HG03139 (cell line): ENCODE measurements around the gene NCBP1.
"Not testable (repeated sequence)": the region's sequence is repeated elsewhere in the genome, so short reads cannot be mapped to it uniquely, and the experiment has no call there.

ENCODE experiments used
- ATAC-seq: cut with Tn5 transposase; IDR thresholded peaks from one replicate; pipeline ENCODE4 v1.9.1; 2021; ENCODE audit not compliant: unreplicated experiment

Gene NCBP1

DNA sequence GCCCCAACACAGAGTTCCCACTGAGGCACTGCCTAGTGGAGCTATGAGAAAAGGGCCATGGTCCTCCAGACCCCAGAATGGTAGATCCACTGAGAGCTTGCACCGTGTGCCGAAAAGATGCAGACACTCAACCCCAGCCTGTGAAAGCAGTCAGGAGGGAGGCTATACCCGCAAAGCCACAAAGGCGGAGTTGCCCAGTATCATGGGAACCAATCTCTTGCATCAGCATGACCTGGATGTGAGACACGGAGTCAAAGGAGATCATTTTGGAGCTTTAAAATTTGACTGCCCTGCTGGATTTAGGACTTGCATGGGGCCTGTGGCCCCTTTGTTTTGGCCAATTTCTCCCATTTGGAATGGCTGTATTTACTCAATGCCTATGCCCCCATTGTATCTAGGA is 11.1 kb upstream of the NCBP1 start:
- ATAC-seq, result not testable (repeated sequence)

DNA sequence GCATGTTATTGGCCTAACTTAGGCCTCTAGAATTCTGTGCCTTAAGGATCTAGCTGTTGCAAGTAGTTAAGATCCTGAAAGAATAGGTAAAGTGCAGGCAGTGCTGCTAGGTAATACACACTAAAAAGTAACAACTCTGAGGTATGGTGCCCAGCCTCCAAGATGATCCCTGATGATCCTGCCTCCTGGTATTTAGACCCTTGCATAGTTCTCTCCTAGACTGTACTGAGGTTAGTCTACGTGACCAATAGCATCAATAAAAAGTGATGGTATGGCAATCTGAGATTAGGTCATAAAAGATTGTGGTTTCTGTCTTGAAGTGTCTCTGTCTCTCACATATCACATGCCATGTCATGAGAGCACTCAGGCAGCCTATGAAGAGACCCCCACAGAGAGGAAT is 9.7 kb upstream of the NCBP1 start:
- ATAC-seq, result no peak

DNA sequence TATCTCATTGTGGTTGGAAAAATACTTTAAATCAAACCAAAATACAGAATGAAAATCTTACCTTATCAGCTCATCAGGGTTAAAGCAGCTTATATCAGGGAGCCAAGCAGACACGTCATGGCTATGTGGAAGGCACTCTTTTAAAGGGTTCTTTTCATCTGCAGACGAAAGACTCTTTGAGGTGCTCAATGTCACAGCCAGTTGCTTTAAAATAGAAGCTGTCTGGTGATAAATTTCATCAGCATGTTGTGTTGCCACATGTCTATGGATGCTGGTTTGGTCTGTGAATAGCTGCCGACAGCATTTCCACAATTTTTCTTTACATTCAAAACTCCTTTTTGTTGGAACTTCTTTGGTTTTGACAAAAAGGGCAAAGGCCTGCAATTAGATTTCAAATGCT is 8.0 kb upstream of the NCBP1 start:
- ATAC-seq, result no peak

DNA sequence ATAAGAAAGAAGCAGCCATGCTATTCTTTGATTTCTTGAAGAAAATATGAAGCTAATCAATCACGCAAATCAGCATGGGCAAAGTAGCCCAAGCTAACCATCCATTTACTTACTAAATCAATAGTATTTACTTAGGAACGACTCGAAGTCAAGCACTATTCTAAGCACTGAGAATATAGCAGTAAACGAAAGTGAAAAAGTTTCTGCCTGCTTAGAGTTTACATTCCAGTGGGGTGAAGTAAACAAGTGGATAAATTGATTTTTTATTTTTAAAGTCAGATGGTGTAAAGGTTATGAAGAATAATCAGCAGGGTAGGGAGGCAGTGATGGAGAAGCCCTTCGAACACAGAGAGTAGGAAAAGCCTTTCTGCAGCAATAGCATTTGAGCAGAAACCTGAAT is 6.0 kb upstream of the NCBP1 start:
- no peak for ATAC-seq

DNA sequence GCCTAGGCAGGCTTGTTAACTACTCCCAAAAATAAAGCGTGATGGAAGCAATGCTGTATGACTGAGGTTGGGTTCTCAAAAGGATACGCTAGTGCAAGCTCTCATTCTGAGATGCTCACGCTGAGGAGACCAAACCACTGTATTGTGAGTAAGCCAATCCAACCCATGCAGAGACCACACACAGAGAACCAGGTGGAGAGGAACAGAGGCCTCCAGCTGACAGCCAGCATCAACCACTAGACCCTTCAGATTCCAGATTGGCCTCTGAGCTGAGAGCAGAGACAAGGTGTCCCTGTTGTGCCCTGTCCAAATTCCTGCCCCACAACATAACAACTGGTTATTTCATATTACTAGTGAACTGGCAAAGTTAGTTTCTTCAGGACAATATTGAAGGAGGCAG is 5.0 kb upstream of the NCBP1 start:
- ATAC-seq, result no peak

DNA sequence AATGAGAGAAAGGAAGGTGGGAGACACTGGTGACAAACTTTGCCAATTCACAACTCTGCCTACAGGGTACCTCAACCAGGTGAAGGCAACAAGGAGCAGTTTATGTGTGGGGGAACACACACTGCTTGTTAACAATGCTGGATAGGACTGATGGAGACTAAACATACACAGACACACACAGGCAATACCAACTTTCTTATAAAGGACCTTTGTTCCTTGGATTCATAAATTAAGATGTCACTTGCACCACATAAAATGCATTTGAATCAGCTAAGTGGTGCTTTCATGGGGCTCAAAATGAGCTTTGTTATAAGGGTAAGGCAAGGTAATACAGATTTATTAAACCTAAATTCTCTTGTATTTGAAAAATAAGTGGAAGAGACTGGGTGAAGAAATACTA is 4.5 kb upstream of the NCBP1 start:
- no peak for ATAC-seq

DNA sequence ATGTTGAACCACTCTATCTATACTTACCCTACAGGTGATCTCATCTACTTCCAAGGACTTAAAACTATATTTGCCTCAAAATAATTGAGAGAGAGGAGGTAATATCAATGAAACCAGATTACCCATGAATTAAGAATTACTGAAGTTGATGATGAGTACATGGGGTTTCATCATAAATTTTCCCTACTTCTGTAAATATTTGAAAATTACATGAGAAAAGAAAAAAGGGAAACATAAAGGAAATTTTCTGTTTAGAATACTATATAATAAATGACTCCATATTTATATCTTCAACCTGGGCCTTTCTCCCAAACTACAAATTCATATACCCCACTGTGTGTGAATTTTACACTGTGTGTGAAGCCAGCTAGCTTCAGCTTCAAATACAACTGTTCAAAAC is 3.0 kb upstream of the NCBP1 start:
- ATAC-seq, result no peak

DNA sequence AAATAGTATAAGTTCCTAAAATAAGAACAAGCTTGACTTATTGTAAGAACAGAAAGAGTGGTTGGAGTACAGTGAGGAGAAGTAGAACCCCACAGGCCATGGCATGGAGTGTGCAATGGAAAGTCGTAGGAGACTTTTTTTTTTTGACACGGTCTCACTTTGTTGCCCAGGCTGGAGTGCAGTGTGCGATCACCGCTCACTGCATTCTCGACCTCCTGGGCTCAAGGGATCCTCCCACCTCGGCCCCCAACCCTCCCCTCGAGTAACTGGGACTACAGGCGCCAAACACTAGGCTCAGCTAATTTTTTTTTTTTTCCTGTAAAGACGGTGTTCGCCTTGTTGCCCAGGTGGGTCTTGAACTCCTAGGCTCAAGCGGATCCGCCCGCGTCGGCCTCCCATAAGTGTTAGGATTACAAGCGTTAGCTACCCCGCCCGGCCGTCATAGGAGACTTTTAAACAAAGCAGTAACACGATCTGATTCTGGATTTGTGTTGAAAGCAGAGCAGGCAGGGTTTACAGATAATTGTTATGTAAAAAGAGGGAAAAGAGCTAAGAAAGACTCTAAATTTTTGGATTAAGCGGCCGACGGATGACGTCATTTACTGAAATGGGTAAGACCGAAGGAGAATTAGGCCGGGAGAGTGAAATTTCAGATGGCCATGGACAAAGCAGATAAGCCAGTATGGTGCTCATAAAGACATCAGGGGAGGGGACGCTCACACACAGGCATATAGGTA is 1.2 kb upstream of the NCBP1 start:
- peak; percentile 11 for ATAC-seq

DNA sequence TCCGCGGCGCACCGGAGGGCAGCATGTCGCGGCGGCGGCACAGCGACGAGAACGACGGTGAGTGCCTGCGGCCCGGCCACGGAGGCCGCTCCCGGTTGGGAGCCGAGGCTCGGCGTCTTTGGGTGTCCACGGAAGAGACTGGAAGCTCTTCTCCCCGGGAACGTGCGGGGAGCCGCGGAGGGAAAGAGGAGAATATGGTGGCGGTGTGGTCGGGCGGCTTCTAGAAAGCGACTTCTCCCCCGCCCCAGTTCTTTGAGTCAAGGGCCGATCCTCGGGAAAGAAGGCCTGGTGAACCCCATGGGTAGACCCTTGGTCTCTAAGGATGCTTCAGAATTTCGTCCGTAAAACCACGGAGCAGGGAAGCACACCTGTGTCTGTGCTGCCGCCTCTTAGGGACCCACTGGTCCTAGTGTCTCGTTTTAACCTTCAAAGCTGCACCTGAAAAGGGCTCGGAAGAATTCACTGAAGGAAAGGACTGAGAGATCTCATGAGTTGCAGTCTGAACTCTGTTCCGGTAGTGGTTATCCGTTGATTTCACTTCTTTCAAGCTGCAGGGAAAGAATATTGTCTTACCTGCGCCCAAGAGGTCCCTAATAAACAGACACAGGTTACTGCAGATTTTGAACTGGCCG is 354 bp downstream of the NCBP1 start:
- no peak for ATAC-seq

DNA sequence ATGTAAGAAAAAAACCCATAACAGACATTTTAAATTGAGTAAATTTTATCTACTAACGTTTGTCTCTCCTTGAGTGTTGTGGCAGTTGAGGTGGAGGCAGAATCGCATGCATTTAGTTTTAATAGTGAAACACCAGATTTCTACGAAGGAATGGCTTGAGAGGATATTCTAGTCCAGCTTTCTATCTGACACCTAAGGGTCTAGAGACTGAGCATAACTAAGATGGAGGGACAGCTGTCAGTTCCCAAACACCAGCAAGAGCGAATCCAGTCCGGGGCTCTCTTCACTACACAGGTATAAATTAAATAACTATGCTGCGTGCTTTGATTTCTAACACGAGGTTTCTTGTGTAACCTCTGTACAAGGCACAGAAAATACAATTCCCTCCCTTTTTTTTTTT is 1.4 kb downstream of the NCBP1 start:
- no peak for ATAC-seq

DNA sequence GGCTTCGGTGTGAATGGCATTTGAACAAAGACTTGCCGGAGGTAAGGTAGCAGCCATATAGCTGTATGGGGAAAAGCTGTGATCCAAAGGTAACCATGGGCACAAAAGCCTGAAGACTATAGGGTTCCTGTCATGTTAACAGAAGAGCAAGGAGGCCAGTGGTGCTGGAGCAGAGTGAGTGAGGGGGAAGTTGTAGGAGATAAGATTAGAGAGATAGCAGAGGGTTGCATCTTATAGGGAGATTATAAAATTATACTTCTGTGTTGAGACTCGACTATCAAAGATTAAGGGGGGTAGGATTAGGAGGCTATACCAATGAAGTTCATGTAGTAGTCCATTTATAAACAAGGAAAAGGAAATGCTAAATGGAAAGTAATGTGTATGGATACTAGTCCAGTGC is 3.3 kb downstream of the NCBP1 start:
- no peak for ATAC-seq

DNA sequence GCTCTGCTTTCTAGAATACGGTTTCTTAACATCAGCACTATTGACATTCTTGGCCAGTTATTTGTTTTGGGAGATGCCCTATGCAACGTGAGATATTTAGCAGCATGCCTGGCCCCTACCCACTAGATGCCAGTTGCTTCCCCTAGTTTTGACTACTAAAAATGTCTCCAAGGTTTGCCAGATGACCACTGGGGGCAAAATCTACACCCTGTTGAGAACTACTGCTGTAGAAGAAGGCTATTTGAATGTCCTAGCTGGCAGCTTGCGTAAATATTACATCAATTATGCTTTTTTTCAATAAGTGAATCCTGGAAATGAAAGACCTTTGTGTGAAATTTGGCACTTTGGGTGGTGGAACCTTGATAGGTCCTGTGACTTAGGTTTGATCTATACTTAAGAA is 5.0 kb downstream of the NCBP1 start:
- ATAC-seq, result no peak

DNA sequence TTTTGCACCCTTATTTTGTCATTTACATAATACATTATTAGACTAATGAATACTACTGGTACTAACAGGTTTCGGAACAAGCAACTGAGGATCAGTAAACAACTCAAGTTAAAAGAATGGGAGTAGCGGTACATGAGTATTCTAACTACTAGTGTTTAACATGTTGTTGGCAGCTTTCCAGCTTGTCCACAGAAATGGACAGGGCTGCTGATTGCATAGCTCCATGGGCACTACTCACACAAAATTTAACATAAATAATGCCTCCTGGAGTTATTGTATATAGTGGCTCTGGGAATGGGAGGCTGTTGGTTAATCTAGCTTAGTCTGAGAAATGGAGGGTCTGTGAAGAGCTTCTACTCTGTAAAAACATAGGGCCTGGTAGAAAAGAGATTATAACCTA is 6.7 kb downstream of the NCBP1 start:
- ATAC-seq, result no peak

DNA sequence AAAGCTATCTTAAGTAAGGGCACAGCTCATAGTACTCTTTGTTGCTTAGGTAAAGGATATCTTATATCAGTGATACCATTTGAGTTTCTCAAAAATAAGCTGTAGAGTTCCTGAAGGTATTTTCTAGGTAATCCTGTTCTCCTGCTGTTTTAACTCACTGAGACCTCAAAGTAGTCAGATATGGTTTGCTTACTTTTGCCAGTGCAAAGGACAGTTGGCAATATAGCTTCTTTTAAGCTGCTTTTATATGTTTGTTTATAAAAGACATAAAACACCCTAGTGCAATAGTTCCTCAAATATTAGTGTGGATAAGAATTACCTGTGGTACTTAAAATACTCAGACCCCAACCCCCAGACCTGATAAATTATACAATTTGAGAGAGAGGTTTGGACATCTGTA is 12.1 kb downstream of the NCBP1 start:
- no peak for ATAC-seq

DNA sequence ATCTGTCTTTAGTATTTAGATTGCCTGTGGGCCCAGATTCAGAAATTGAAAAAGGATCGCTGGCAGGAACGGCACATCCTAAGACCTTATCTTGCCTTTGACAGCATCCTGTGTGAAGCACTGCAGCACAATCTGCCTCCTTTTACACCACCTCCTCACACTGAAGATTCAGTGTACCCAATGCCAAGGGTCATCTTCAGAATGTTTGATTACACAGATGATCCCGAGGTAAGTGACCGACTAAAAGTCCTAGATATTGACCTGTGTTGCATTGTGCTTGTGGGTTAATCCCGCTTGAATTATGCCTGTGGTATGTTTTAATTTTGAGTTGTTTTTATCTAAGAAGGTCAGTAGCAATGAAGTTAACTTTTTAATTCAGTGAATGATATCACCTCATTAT is 14.4 kb downstream of the NCBP1 start:
- no peak for ATAC-seq

DNA sequence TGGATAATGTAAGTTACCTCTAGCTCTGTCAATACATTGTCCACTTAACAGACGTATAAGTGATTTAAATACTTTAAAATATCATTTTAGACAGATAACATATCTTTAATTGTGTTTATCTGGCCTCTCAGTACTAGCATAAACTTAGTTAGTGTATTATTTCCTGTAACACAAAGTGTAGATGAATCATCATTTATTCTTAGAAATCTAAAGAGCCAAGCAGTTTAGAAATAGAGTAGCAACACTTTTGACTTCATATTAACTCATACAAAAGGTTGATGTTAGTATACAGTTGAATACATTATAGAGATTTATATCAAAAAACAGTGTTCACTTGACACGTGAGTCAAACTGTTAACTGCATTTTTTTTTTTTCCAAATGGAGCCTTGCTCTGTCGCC is 18.0 kb downstream of the NCBP1 start:
- ATAC-seq, result no peak

DNA sequence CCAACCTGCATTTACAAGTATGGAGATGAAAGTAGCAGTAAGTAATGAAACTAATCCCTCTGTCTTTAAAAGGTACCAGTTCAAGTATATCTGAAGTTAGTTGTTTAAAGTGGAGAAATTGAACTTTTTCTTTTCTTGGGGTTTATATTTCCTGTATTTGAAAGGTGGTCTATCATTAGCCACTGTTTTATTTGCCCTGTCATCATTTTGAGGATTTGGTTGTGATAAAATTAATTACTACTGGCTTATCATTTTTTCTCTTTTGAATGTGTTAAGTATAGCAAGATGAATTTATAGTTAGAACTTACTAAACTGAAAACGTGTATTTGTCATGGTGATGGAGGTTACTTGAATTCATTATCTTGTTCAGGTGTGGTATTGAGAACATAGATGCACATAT is 25.1 kb downstream of the NCBP1 start:
- ATAC-seq, result no peak

DNA sequence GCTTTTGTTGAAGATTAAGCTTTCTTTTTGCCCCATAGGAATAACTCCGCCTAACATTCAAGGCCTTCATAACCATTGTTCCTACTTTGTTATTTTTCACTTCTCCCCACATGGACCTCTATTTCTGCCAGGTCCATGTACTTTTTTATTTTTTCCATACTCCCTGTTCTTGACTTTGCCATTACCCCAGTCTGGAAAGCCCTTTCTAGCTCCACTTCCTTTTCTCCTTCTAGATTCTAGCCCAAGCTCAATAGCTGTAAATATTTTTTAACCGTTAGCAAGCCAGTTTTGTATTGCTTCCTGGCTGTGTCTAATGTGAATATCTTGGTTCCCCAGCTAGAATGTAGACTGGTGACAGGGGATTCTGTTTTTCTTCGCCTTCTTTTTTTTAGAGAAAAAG is 26.1 kb downstream of the NCBP1 start:
- no peak for ATAC-seq

DNA sequence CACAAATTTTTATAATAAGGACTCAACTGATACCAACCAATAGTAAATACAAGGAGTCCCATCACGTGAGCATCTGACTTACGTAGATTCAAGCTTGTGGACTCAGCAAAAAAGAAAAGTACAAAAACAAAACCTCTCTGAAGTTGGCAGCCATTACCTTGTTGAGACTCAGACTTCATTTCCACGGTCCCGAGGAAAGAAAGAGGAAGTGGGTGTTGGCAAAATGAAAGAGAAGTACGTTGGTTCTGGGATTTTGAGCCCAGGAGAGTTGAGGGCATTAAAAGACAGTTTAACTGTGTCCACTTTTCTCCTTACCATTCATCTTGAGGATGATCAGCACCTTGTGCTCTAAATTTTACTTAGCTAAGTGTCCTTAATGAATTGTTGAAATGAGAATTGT is 26.7 kb downstream of the NCBP1 start:
- ATAC-seq, result no peak

DNA sequence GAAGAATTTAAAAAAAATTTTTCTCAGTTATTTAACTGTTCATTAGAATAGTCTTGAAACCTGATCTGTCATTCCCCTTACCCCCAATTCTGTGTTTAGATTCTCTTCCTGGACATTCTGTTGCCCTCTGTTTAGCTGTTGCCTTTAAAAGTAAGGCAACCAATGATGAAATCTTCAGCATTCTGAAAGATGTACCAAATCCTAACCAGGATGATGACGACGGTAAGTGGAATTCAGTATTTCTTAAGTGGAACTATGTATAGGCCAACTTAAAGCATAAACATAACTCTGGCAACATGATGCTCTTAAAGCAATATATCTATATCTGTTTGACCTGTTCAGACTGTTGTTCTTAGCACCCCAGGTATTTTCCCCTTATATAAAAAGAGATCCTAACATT is 27.2 kb downstream of the NCBP1 start:
- ATAC-seq, result no peak

DNA sequence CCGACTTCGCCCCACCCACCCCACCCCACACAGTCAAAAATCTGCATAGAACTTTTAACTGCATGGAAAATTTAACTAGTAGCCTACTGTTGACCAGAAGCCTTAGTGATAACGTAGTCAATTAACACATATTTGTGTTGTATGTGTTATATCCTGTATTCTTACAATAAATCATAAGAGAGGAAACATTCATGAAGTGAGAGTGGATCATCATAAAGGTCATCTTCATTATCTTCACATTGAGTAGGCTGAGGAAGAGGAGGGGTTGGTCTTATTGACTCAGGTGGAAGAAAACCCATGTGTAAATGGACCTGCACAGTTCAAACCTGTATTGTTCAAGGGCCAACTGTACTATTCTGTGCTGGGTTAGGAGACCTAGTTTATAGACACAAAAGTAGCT is 32.1 kb downstream of the NCBP1 start:
- no peak for ATAC-seq

DNA sequence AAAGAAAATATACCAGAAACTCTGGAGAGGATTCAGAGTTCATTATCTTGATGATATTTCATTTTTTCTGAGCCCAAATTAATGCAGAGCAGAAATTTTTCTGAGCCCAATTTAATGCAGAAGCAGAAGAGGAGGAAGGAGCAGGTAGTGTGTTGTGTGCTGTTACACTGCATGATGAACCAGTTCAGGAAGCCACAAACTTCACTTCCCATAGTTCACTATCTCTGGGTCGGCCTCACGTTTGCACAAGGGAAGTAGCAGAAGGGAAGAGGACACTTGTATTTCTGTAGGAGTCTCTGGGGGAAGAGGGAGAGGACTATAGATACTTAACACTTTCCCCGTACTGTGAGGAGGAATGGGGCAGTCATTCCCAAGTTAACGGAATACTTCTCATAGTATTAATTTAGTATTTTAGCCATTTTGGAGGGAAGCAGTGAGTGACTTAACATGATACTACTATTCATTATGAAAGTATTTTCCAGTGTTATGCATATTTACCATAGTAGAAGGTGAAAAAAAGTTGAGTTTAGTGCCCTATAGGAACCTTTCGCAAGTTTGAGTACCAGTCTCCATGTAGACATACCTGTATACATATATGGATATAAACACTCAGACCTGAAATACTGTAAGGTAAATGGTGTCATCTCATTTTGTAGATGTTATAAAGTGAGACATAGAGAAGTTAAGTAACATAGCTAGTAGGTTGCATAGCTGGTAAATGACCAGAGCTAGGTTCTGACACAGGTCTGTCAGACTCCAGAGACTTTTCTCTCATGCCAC is 33.5 kb downstream of the NCBP1 start:
- ATAC-seq, result no peak
